Coronary artery (tissue), 2 donors: Measurements from ENCODE around the gene PHACTR4.

ENCODE experiments used
- DNase-seq: peaks from one replicate; pipeline ENCODE4 v3.0.0-alpha.2; 2017; ENCODE audit warnings: low spot score
- H3K27ac ChIP-seq, 2 donors: fragments of 200-600 bp; sonication (generic); one replicate each; pipeline ENCODE4 v1.5.1; 2016 to 2019
- H3K4me3 ChIP-seq: fragments of 200-600 bp; sonication (generic); 2 replicates; pipeline ENCODE4 v1.5.1; 2016; ENCODE audit warnings: mild to moderate bottlenecking, moderate library complexity
- CTCF ChIP-seq: fragments of 200-600 bp; sonication (generic); IDR thresholded peaks from one replicate; pipeline ENCODE4 v1.5.1; 2019; ENCODE audit warnings: antibody characterized with exemption

The PHACTR4 gene

GRCh38 chr1:28501925-28502324, 132.4 kb downstream of the PHACTR4 start:
- H3K4me3 ChIP-seq = no peak overlapping the region
- no peak overlapping the region for H3K27ac ChIP-seq
- TF ChIP-seq CTCF = no peak
- DNase-seq = no peak

- H3K27ac ChIP-seq = no peak overlapping the region
- H3K4me3 ChIP-seq = no peak overlapping the region
- TF ChIP-seq CTCF = no peak
- no peak for DNase-seq
Measured at GRCh38 chr1:28503117-28503516, 133.6 kb downstream of the PHACTR4 start.

GRCh38 chr1:28505406-28506187, 136.1 kb downstream of the PHACTR4 start, which contains the start of gene RCC1:
Gene RCC1 (plus strand): TSS chr1:28506043. CDS start chr1:28529867, 23,824 bp downstream.
- TF ChIP-seq CTCF = no peak
- Histone ChIP-seq H3K4me3 (peak within 1 kb of the TSS; percentile 93), H3K27ac (peak within 1 kb of the TSS; percentile 88 to 91)
- DNase-seq = peak; percentile 98

GRCh38 chr1:28506907-28507246, 137.3 kb downstream of the PHACTR4 start:
- TF ChIP-seq CTCF = no peak
- peak overlapping the region; percentile 93 for H3K4me3 ChIP-seq
- DNase-seq = no peak
- peak overlapping the region; percentile 88 to 91 for H3K27ac ChIP-seq

- Histone ChIP-seq H3K4me3 (peak overlapping the region; percentile 93), H3K27ac (peak overlapping the region; percentile 88 to 91)
- no peak for DNase-seq
- TF ChIP-seq CTCF = no peak
Measured at GRCh38 chr1:28507247-28507645, 137.7 kb downstream of the PHACTR4 start.

GRCh38 chr1:28507646-28508434, 138.3 kb downstream of the PHACTR4 start:
- DNase-seq = no peak
- Histone ChIP-seq H3K4me3 (peak overlapping the region; percentile 93), H3K27ac (peak overlapping the region; percentile 37 to 48)
- no peak for TF ChIP-seq CTCF
